NCI-H146 (cell line): ENCODE measurements around the gene GUCY1A2.
"Not testable (repeated sequence)": the region's sequence is repeated elsewhere in the genome, so short reads cannot be mapped to it uniquely, and the experiment has no call there.

Experiments used
- DNase-seq: peaks from one replicate; lab custom pipeline; 2025; lab: John Stamatoyannopoulos, UW

Gene GUCY1A2

GRCh38 chr11:106943089-106943488, 75.2 kb downstream of the GUCY1A2 start:
- no peak for DNase-seq

DNA sequence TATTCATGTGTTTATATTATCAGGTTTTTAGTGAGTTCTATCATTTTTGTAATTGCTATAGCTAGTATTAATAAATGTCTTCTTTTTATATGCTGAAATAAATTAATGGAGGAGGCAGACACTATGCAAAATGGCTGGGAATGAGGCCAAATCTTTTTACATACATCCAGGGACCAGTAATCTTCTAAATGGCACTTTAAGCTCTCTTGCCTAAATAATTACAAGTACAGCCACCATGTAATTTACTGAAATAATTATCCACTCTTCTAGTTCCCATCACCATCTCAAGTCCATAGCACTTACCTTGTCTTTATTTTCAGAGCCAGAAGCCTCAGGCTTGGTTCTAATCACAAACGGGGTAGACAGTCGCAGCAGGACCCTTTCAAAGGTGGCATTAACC, 79.1 kb downstream of the GUCY1A2 start:
- DNase-seq = no peak

- no peak for DNase-seq
These were observed 81.2 kb downstream of the GUCY1A2 start for GRCh38 chr11:106937111-106937510.

DNA sequence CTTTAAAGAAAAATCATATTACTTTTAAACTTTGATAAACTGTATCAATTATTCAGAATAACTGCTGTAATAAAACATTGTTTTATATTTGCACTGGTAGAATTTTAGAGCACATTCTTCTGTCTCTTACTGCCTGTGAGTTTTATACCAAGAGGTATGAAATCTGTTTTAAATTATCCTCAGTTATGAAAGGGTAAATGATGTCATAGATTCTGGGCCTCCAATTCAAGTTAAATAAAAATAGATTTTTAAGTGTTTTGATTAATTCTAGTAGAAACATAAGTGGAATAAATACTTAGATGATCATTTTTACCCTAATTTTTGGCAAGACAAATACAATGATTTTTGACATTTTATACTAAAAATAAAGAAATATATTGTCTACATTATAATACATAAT, 93.0 kb downstream of the GUCY1A2 start:
- DNase-seq = no peak

- no peak for DNase-seq
These were observed 97.3 kb downstream of the GUCY1A2 start for GRCh38 chr11:106920899-106921509.

GRCh38 chr11:106917973-106918372, 100.3 kb downstream of the GUCY1A2 start:
- DNase-seq = no peak

- no peak for DNase-seq
These were observed 103.9 kb downstream of the GUCY1A2 start for GRCh38 chr11:106914409-106914808.

GRCh38 chr11:106913141-106913540, 105.1 kb downstream of the GUCY1A2 start:
- no peak for DNase-seq

DNA sequence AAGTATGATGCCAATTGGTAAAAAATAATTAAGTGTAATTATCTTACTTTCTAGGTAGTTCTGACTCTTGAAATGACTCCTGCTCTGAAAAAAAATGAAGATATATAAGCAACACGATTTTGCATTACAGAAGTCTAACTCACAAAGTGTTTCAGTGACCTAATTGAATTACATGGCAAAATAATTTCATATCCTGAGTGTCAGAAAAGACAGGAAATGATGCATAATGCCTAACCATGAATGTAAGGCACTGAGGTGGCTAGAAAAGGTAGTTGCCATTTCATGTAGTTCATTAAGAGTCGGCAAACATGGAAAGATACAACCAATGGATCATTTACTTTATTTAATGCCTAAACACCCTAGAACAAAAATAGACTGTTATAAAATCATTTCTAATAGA, 113.5 kb downstream of the GUCY1A2 start:
- no peak for DNase-seq

DNA sequence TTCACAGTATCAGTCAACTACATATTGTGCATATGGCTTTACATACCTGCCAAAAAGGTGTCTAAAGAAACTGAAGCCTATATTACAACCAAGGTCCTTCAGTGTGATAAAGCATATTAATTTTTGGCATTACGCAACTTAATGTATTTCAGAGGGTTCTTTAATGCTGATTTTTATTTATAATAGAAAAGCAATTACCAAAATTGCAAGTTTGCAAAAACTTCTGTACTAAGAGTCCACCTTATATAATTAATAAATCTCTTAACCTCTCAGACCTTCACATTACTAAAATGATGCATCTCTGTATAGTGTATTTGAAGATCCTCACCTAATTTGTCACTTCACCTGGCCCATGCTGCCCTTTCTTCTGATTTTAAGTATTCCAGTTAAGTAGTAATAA, 128.6 kb downstream of the GUCY1A2 start:
- DNase-seq = no peak

- DNase-seq = no peak
These were observed 129.9 kb downstream of the GUCY1A2 start for GRCh38 chr11:106888386-106888785.

- not testable (repeated sequence) for DNase-seq
These were observed 134.6 kb downstream of the GUCY1A2 start for GRCh38 chr11:106883693-106884092.

- no peak for DNase-seq
These were observed 138.3 kb downstream of the GUCY1A2 start for GRCh38 chr11:106879832-106880546.

- no peak for DNase-seq
These were observed 139.2 kb downstream of the GUCY1A2 start for GRCh38 chr11:106879029-106879428.

DNA sequence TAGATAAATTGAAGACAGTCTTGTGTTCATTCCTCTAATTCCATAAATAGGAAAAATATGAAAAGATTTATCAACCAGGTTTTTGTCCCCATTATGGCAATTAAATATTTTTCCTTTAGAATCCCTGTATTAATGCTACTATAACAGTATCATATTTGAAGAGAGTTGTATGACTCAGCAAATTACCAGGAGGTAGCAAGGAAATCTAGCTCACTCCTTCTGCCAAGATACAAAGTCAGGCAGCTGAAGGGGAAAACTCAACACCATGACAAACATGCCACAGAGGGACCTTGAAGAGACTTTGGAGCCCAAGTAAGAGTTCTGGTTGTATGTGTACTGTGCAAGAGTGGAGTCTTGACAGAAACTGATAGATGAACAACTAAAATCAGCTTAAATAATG, 143.3 kb downstream of the GUCY1A2 start:
- DNase-seq = no peak

DNA sequence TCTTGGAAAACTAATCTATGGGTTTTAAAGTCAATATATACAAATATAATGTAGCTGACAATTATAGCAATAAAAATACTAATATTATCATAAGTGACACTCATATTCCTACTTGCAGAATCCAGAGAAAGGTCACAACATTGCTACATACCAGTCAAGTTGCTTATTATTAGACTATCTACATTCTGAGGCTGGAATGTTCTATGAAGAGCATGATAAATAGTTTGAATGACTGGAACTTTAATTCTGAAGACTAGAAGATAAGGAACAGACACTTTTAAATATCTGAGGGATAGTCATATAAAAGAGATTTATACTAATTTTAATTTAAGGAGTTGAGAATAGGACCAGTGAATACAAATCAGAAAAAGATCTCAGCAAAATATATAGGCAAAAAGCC, 146.0 kb downstream of the GUCY1A2 start:
- DNase-seq = no peak

GRCh38 chr11:106858200-106858599, 160.1 kb downstream of the GUCY1A2 start:
- DNase-seq = no peak

- no peak for DNase-seq
These were observed 161.7 kb downstream of the GUCY1A2 start for GRCh38 chr11:106856566-106856965.

- DNase-seq = no peak
These were observed 163.8 kb downstream of the GUCY1A2 start for GRCh38 chr11:106854429-106854828.

DNA sequence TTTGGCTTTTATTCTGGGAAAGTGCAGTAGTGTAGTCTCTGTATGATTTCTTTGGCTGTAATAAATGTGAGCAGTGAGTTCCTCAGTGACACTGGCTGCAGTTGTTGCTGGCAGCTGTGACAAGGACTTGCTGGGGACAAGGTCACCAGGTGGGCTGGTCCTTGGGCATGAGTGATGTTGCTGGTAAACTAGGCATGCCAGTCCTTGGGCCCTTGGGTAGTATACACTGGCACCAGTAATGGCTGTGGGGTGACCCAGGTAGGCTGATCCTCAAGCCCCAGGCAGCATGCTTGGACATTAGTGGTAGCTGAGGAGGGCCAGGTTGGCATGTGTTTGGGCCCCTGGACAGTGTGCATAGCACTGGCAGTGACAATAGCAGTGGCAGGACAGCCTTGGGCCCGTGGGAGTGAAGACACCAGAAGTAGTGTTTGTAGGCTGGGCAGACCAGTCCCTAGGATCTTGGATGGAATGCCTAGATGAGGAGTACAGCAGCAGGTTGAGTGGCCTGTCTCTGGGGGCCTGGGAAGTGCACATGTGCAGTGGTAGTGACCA, 164.3 kb downstream of the GUCY1A2 start:
- no peak for DNase-seq

DNA sequence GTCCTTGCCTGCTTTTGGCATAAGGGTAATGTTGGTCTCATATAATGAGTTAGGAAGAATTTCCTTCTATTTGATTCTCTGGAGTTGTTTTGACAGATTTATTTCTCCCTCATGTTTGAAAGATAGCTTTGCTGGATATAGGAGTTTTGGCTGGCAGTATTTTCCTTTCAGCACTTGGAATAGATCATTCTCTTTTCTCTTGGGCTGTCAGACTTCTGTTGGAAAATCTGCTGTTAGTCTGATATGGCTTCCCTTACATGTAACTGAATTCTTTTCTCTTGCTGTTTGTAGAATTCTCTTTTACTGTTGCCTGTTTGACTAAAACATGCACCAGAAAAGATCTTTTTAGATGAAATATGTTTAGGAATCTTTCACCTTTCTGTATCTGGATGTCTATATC, 165.5 kb downstream of the GUCY1A2 start:
- no peak for DNase-seq

DNA sequence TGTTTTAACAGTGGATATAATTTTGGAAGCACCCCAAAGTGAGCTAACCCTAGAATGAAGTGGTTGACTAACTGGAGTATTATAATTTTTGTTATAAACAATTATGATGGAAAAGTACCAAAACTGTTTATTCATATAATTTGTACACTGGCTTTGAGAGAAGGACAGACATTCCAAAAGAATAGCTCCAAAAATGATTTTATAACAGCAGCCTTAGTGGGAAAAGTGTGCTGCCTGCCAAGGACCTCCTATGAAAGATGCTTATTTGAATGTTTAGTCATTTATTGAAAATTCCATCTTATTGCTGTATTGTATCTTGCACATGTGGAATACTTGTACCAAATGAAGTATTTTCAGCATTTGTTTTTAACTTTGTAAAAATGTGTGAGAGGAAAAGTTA, 169.8 kb downstream of the GUCY1A2 start:
- DNase-seq = no peak

GRCh38 chr11:106842134-106842533, 176.1 kb downstream of the GUCY1A2 start:
- DNase-seq = no peak

DNA sequence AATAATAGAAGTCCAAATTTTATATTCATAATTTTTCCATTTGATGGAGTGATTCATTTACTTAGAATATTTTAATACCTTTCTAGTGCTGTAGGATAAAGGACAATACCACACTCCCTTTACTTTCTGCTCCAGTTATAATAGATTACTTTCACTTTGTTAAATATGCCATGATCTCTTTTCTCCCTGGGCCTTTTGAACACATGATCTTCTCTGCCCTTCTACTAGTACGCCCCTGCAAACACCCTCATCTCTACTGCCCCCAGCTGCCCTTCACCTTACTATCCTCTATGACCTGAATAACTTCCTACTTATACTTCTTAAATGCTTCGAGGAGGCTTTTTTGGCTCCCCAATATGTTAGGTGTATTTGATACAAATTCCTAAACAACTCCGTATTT, 177.3 kb downstream of the GUCY1A2 start:
- no peak for DNase-seq
